Dermis microvascular lymphatic vessel endothelial cell (primary cell): Measurements from ENCODE around the gene MFRP. TPM values are rescaled to one million over a fixed set of nuclear protein-coding genes. Genes with fewer than 3 reads are reported as not detected.

Experiments used
- DNase-seq, 2 donors: peaks; one replicate each; pipeline versions ENCODE4 v3.0.0 to v3.0.0-alpha.2; 2010; ENCODE audit warnings: low read depth in 2 of 2
- total RNA-seq: library from RNA; depleted of rRNA; stranded (reverse); fragments of >200 nt; gene quantifications from 2 replicates; pipeline ENCODE4 v1.2.1, GENCODE V29; 2014

Gene MFRP
- total RNA-seq, 1 donor from 2014 or later, result not detected

DNA sequence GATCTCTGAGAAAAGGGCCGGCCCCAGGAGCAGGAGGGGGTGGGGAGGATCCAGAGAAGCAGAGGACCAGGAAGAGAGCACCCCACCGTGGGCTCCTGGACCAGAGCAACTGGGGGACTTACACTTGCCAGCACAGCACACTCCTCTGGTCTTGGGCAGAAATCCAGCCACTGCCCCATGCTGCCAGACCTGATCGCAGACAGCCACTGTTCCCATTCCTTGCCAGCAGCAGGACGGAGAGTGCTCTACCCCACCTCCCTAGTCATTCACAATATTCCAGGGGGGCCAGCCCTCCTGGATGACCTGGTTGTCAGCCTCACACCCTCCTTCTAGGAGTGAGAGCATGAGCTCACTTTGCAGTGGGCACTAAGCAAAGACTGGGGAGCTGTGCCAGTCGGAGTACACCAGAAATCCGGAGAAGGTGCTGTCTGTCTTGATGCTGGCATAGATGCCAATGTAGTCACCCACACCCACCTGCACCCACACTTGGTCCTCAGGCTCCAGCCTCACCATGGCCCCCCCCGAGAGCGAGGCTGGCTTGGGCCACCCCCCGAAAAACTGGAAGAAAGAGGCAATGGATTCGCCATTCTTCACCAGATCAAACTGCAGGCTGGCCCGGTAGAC lies 7.4 kb downstream of the MFRP start:
- DNase-seq, result peak in 1 of 2 donors; percentile 26

DNA sequence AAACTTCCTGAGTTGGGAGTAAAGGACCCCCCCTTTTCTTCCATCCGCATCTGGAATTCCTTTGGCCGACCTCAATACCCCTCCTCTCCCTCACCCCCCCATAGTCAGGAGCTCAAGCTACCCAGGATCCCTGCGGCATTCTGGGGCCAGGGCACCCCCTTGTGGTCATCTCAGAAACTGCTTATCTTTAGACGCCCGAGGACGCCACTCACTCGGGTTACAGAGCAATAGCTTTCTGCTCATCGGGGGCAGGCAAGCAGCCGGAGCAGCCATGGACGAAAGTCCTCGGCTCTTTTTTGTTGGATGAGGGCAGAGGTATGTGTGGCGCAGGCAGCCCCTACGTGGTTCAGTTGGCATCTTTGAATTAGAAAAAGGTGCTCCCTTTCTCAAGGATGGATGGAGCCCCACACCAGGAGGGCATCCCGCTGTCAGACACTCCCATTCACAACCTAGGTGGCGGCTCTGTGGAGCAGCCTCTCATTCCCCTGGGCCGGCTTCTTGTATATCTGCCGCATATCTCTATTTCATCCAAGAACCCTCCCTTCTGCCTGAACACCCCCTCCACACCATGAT lies 8.1 kb downstream of the MFRP start:
- peak; percentile 41 to 79 for DNase-seq

DNA sequence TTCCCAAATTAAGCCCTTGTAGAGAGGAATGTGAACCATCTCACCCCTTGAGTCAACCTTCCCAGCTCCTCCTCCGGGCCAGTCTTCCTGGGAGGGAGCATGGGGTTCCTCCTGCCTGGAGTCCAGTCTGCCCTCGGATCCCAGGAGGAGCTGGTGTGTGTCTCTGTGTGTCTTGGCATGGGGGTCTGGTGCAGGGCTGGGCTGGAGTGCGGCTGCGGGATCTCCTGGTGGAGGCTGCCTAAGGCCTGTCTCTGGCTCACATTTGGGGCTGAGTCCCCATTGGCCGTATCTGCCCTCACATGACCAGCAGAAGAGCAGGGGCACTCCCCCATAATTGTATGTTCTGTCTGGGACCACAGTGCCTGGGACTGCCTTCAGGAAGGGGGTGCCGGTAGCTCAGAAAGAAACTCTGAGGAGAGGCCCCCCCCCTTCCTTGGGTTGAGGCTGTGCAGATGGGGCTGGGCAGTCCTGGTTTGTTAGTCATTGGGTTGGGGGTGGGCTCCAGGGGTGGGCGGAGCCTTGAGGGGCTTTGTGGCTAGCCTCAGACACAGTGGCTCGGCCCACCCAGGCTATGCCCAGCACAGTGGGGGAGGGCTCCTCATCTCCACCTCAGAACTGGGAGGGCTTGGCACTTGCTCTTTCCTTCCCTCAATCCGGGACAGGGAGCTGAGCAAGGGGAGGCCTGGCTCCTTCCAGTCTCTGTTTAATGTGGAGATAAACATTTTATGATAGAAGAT lies 8.8 kb downstream of the MFRP start:
- peak in 1 of 2 donors; percentile 48 for DNase-seq

DNA sequence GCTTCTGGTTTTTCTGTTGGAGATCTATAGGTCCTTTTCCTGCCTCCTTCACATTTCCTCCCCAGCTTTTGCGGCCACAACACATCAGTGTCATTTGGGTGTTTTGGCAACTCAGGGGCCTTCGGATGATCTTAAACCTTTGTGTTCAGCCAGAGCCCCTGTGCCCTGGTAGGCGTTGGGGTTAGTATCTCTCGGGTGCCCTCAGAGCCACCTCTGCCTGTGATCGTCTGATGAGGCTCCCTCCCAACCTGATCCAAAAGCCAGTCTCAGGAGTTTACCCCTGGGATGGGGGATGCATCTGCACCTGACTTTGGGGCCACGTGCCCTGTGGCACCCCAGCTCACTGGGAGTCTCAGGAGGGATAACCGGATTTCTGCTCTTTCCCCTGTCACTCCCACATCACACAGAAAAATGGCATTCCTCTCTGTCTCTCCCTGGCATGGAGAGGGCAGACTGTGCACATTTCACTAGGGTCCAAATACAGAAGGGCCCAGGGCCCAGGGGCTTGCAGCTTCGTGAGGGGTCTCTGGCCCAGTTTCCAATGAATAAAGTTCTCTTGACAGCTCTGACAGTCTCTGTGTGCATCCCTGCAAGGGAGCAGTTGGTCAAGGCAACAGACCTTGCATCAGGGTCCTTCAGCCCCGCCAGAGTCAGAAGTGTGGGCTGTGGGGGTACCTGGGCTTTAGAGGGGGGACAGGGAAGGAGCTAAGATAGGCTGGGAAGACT lies 9.6 kb downstream of the MFRP start:
- DNase-seq, result no peak

DNA sequence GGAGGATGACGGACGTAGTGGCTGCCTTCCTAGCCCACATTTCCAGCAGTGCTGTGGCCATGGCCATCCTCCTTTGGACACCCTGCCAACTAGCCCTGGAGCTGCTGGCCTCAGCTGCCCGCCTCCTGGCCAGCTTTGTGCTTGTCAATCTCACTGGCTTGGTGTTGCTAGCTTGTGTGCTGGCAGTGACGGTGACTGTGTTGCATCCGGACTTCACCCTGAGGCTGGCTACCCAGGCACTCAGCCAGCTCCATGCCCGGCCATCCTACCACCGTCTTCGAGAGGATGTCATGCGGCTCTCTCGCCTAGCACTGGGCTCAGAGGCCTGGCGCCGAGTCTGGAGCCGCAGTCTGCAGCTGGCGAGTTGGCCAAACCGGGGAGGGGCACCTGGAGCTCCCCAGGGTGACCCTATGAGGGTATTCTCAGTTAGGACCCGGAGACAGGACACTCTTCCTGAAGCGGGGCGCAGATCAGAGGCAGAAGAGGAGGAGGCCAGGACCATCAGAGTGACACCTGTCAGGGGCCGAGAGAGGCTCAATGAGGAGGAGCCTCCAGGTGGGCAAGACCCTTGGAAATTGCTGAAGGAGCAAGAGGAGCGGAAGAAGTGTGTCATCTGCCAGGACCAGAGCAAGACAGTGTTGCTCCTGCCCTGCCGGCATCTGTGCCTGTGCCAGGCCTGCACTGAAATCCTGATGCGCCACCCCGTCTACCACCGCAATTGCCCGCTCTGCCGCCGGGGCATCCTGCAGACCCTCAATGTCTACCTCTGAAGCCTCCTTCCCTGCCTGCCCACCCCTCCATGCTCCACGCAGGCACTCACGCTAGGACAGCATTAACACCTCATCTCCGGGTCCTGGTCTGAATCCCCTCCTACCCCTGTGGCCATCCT lies 10.6 kb downstream of the MFRP start:
- no peak for DNase-seq

DNA sequence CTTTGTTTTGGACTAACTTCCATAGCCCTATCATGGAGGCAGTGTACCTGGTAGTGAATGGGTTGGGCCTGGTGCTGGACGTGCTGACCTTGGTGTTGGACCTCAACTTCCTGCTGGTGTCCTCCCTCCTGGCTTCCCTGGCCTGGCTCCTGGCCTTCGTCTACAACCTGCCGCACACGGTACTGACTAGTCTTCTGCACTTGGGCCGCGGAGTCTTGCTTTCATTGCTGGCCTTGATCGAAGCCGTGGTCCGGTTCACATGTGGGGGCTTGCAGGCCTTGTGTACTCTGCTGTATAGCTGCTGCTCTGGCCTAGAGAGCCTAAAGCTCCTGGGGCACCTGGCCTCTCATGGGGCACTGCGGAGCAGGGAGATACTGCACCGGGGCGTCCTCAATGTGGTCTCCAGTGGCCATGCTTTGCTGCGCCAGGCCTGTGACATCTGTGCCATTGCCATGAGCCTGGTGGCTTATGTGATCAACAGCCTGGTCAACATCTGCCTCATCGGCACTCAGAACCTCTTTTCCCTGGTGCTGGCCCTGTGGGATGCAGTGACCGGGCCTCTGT lies 11.3 kb downstream of the MFRP start:
- DNase-seq, result no peak

DNA sequence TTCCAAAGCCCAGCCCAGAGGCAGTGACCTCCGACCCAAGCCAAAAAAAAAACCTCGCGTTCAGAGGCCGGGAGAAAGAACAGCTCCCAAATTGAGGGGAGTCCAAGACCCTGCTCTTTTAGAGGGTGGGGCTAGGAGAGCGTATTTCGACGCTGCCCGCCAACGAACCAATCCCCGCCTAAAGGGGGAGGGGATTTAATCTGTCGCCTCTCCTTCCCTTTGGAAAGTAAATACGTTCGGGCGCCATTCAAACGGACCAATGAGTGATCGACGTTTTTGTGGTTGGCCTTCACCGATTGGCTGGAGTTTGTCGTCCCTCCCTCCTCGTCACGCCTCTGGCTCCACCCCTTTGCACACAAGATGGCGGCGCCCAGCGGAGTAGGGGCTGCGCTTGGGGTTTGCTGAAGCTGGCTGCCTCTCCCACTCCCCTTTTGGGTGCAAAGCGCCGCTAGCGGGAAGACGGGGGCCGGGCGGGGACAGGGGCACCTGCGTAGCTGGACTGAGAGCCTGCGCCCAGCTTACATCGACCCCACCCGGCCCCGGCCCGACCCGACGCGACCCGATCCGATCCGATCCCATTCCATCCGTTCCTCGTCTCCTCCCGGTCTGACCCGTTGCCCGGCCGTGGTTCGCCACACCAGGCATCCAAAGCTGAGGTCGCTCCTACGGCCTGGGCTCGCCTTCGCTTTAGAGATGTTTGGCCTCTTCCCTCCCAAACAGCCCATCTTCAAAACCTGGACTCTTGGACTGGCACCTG lies 12.2 kb downstream of the MFRP start, which contains the start of gene RNF26:
Gene RNF26, plus strand, starts transcription at position 354 of the 757 bp plus-strand sequence. CDS start 596 bp downstream, outside the sequence.
- peak; percentile 97 to 98 for DNase-seq

DNA sequence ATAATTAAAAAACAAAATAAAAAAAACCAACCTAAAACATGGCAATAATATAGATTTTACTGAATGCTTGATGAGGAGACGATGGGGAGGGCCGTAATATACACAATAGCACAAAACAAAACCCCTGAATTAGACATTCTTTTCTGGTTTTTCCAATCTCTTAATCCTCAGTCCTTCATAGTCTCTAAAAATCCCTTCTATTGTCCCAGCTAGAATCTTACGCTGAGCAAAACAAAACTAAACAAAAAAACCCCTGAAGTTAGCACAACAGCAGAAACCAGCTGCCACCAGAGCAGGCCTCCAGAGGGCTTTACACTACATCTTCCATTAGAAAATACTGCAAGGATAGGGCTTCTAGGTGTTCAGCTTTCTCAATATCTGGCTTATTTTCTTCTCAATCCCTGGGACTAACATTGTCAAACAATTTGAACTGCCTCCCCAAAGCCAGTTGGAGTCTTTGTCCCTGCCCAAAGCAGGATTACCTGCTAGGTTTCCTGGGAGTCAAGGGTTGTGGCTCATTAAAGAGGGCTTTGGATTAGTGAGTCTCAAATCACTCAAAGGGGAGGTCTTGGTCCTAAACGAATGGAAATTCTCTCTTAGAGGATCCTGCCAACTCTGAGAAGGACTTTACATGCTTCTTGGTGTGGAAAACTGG lies 14.3 kb downstream of the MFRP start:
- no peak for DNase-seq

DNA sequence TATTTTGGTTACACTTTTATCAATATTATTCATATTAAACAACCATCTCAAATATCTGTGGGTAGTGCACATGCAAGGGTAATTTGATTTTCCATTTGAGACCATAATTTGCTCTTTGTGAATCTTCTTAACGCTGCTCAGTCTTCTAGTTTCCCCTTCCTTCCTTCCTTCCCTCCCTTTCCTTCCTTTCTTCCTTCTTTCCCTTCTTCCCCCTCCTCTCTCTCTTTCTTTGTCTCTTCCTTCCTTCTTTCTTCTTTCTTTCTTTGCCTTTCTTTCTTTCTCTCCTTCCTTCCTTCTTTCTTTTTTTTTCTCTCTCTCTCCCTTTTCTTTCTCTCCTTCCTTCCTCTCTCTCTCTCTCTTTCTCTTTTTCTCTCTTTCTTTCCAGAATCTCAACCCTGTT lies 16.3 kb downstream of the MFRP start:
- DNase-seq, result no peak

DNA sequence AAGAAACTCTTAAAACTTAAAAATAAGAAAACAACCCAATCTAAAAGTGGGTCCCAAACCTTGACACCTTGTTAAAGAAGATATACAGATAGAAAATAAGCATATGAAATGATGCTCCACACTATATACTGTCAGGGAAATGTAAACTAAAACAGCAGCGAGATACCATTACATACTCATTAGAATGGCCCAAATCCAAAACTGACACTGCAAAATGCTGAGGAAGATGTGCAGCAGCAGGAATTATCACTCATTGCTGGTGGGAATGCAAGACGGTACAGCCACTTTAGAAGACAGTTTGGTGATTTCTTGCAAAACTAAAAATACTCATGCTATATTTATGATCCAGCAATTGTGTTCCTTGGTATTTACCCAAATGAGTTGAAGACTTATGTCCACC lies 17.2 kb downstream of the MFRP start:
- no peak for DNase-seq

DNA sequence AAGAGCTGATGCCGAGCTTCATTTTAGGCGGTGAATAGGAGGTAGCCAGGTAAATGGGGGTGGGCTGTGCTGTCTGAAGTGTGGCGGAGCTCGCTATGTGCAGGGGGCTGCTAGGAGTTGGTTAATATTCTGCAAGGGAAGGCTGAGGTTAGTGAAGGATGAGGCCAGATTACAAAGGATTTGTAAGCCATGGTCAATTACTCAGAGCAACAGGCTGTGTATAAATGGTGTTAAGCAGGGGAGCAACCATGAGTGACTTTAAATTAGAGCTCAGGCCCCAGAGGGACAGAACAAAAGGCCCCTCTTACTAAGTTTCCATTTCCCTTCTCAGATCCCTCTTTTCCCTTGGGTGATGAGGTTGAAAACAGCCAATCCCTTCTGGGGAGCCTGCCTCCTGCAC lies 22.3 kb downstream of the MFRP start:
- DNase-seq, result no peak

DNA sequence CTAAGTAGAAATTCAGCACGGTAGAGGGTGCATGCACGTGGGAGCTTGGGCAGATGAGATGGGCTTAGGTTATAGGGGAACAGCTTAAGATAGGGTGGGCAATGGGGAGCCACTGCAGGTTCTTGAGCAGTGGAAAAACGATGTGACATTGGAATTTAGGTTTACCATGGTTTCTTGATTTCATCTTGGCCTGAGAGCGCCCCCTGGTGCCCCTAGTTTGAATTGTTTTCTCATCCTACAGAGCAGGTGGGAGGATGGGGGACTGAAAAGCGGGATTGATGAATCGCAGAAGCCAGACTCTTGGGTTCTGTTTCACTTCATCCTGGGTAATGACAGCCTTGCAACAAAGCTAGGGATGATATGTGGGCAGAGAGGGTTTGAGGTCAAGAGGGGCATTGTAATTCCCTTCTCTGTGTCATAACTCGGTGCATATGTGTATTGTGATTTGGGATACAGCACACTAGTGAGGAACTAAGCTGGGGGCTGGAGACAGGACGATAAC lies 22.9 kb downstream of the MFRP start:
- peak in 1 of 2 donors; percentile 69 for DNase-seq

DNA sequence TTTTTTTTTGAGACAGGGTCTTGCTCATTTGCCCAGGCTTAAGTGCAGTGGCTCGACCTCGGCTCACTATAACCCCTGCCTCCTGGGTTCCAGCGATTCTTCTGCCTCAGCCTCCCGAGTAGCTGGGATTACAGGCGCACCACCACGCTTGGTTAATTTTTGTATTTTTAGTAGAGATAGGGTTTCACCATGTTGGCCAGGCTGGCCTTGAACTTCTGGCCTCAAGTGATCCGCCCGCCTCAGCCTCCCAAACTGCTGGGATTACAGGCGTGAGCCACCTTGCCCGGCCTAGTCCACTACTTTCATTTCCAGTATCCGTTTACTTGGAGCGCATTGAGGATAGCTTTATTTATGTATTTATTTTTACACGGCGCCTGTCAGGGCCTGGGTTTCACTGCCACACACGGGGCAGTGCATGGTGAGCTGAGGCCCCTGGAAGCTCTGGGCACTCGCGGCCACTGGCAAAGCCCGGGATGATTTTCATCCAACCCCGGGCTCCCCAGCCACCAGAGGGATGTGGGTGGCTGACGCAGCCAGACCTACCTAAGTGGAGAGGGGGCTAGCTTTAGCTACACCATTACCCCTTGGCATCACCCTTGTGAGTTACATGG lies 23.5 kb downstream of the MFRP start:
- no peak for DNase-seq

DNA sequence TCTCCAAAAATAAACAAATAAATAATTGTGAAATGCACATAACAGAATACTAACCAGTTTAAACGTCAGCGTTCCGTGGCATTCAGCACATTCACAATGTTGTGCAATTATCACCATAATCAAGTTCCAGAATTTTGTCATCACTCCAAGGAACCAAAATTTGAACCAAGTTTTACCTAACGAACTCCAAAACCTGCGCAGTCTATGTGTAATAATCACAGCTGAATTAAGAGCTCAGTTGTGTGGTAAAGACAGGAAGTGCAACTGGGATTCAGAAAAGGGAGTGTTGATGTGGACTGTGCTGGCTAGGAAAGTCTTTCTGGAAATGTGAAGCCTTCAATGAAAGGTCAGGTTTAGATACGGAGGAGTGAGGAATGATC lies 24.2 kb downstream of the MFRP start:
- no peak for DNase-seq

DNA sequence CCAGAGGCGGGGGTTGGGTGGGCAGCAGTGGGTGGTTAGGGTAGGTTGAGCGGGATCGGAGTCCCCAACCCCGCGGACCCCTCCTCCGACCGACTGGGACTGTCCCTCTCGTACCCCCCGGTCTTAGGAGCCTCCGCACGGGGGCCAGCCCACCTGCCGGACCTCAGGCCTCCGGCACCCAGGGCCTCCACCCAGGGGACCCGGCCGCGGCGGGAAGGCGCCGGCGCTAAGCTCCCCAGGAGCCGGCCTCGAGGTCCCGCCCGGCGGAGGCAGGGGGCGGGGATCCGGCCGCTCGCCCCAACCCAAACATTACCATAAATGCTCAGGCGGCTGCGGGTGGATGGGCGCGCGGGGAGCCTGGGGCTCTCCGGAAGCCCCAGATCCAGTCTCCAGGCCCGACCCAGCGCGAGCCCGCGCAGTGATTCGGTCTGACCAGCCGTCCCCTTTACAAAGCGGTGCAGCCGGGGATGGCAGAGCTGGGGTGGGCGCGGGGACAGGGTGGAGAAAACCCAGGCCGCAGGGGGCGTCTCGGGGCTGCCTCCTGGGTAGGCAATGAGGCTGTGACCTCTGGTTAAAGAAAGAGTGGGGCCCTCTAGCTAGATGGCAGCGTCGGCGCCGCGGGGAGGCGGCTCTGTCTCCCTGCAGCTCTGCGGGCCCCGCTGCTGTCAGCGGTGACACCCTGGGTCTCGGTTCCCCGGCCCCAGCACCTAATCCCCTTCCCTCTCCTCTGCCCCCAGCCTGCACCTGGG lies 25.6 kb downstream of the MFRP start:
- peak in 1 of 2 donors; percentile 66 for DNase-seq

DNA sequence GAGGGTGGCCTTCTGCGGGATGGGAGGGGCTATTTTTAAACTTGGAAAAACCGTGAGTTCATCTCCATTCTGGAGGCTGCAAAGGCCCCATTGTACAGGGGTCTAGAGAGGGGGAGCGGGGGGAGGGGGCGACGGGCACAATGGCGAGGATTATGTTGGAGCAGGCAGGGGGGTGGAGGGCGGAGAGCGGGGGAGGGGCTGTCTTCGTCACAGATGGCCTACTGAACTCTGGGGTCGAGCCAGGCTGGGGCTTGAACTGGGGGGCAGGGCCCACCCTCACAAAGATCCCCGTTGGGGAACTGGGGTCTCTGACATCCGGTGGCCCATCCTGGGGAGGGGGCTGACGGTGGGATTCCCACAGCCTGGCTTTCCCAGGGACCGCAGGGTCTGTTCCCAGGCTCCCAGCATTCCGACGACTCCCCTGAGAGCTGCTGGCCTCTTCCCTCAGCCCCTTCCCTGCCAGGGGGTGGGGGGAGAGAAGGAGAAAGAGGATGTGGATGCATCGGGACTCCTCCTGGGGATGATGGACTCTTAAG lies 26.2 kb downstream of the MFRP start:
- DNase-seq, result peak in 1 of 2 donors; percentile 48

DNA sequence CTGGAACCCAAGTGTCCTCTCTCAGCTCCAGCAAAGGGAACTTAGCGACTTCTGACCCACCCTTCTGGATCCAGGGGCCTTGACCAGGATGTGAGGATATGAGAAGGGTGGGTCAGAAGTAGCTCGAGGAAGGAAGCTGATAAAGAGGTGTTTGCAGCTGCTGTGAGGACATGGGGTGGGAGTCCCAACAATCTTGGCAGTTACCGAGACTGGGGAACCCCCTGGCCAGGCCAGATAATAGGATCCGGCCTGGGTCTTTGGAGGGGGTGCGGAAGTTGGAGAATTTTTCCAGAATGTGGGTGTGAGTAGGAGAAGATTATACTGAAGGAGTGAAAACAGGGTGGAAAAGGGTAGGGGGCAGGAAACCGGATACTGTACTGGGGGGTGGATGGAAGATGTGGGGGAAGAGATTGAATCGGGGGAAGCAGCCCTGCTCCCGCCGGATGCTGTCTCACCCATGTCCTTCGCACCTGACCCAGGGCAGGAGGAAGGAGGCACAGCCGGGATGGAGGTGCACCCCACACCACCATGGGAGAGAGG lies 26.7 kb downstream of the MFRP start:
- DNase-seq, result peak in 1 of 2 donors; percentile 75
